Psoas muscle (tissue), 8 donors: ENCODE results near the gene C1orf21. TPM values are rescaled to one million over a fixed set of nuclear protein-coding genes. Genes with fewer than 3 reads are reported as not detected.

Experiments
- ATAC-seq, 4 donors: fragments of 200-7000 bp; cut with Tn5 transposase; one replicate each; pipeline ENCODE4 v1.9.1; 2020; ENCODE audit warnings: moderate library complexity in 3 of 4, mild to moderate bottlenecking in 2 of 4
- DNase-seq, 2 donors: peaks; one replicate each; pipeline ENCODE4 v3.0.0-alpha.2; 2020
- H3K27ac ChIP-seq: fragments of 200-600 bp; one replicate; pipeline ENCODE4 v1.8.0; 2022
- H3K27me3 ChIP-seq, 3 donors: fragments of 200-600 bp in 1 of 3; one replicate each; pipeline versions ENCODE4 v1.6.1 to v1.8.0; 2013 to 2022; ENCODE audit warnings: low read length in 2 of 3, mild to moderate bottlenecking in 2 of 3, moderate library complexity in 1 of 3; ENCODE audit not compliant: insufficient read depth in 3 of 3
- H3K36me3 ChIP-seq, 2 donors: fragments of 200-600 bp in 1 of 2; one replicate each; pipeline versions ENCODE4 v1.6.1 to v1.8.0; 2013 to 2022; ENCODE audit warnings: low read depth in 1 of 2, mild to moderate bottlenecking in 1 of 2, moderate library complexity in 1 of 2; ENCODE audit not compliant: insufficient read depth in 1 of 2
- H3K4me1 ChIP-seq: fragments of 200-600 bp; one replicate; pipeline ENCODE4 v1.8.0; 2022
- H3K4me3 ChIP-seq: fragments of 200-600 bp; one replicate; pipeline ENCODE4 v1.8.0; 2022; ENCODE audit warnings: mild to moderate bottlenecking
- H3K9me3 ChIP-seq: fragments of 200-600 bp; one replicate; pipeline ENCODE4 v1.8.0; 2022
- CTCF ChIP-seq: fragments of 200-600 bp; IDR thresholded peaks from one replicate; pipeline ENCODE4 v1.8.0; 2022; ENCODE audit warnings: antibody characterized with exemption
- WGBS, 3 donors: extraction: QIAGEN DNeasy Blood & Tissue Kit; methylation state at CpG; one replicate each; pipeline versions ENCODE4 v1.1.6 to v1.1.7; 2013; 5-methylcytosine and 5-hydroxymethylcytosine counted together
- intact Hi-C, 2 donors: fragments of 100-400 bp; cut with DNase I; formaldehyde crosslinking; loops; one replicate each; pipeline versions ENCODE4 v1.11.0 to v1.14.2; 2022
- polyA plus RNA-seq, 3 donors: library from polyadenylated mRNA; stranded (reverse); fragments of 200-250 nt; gene quantifications; one replicate each; pipeline ENCODE4 v1.2.3, GENCODE V29; 2013
- total RNA-seq, 4 donors: library from RNA; stranded (reverse); fragmentation: NEBNext Ultra II Directional in 2 of 4; extraction: Animal tissue kit (Norgen Biotek cat#: 25700) in 2 of 4; gene quantifications; one replicate each; pipeline versions ENCODE4 v1.2.1 to v1.2.4, GENCODE V29; 2021 to 2023
- donor health status: healthy with polysubstance abuse.
- donor health status: DM: no; HTN: no; CAD: no; lungs with moderate emphysema.
- donor health status: Bipolar disorder and iron deficiency.
- donor health status: healthy.
- donor health status: DM: yes; HTN: yes; CAD: no.
- donor health status: DM: no; HTN: no; CAD: no.
- donor health status: DM: no; HTN: no; CAD: no.
- donor health status: DM: yes; HTN: yes; CAD: no.

The C1orf21 gene
- total and polyA plus RNA-seq, 7 donors = 55.5 to 216 (median 171) TPM

DNA sequence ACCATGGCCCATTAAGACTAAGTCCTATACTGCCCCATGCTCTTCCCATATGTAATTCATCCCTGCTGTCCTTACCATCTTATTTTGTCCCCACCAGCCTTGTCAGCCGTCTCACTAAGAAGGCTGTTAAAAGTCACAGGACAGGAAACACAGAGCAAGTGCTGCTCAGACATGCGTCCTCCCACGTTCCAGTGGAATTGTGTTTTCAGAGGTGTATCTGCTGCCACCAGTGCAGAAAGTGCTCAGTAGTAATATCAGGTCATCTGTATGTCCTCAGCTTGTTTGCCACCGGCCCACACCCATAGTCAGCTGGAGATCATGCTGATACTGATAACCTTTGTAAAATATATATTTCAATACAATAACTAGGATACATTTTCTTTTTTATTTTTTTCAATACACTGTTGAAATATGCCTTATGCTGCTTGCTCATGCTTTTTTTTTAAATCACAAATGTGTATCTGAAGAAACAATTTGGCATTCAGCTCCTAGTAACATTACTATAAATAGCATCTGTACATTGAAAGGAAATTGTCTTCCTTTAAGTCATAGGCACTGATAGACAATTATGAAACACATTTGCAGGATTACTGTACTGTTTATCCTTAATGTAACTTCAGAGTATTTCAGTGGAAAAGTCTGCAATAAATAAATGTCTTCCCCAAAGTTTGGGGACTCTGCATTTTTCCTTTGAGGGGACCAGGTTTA is 211.0 kb downstream of the C1orf21 start:
- H3K4me3 ChIP-seq = no peak overlapping the region
- H3K4me1 ChIP-seq = no peaks in the 10 kb centered on the region
- peaks cover 3 to 53% of the 10 kb centered on the region in 2 donors for H3K36me3 ChIP-seq
- H3K27ac ChIP-seq = no peak overlapping the region
- no peak for TF ChIP-seq CTCF
- no peaks in the 10 kb centered on the region for H3K27me3 ChIP-seq
- ATAC-seq = peak in 1 of 4 donors; percentile 9
- WGBS, 3 donors = 60 to 66% (median 60%) methylated on average over 4 of the region's 4 CpGs
- intact Hi-C loops = no loop called here
- no peak for DNase-seq
- H3K9me3 ChIP-seq = no peaks in the 10 kb centered on the region

DNA sequence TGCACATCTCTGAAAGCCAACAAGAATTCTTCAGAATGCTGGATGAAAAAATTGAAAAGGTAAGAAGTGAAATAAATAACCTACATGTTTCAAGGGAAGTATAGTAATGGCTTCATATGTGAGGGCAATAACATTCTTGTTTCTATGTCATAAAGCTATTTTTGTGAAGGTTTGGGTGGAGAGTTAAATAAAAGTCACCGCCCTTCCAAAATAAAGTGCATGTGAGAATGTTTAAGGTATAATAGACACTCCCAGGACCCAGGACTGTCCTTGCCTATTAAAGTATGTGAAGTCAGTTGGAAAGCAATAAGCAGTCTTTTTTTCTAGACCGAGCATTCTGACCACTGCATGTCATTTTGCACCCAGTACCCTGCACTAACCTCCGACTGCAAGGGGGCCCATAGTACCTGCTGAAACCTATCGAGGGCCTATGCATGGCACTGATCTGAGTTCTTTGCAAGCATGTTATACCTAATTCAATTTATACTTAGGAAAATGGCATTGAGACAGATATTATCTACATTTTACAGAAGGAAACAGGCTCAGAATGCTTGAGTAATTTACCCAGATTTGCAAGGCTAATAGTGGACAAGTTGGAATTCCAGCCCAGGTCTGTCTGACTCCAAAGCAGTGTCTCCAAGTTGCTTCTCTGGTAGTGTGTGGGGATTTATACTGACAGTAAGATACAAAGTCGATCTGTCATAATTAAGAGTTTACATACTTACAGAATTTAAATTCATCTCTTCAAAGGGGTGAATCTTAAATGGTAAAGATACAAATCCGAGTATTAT is 211.8 kb downstream of the C1orf21 start:
- intact Hi-C loops = no loop called here
- H3K36me3 ChIP-seq = peaks cover 3 to 46% of the 10 kb centered on the region in 2 donors
- no peaks in the 10 kb centered on the region for H3K9me3 ChIP-seq
- TF ChIP-seq CTCF = no peak
- H3K27ac ChIP-seq = no peak overlapping the region
- ATAC-seq (no peak), DNase-seq (no peak)
- no peaks in the 10 kb centered on the region for H3K27me3 ChIP-seq
- no peaks in the 10 kb centered on the region for H3K4me1 ChIP-seq
- no peak overlapping the region for H3K4me3 ChIP-seq
- 94 to 96% (median 94%) methylated on average over 6 of the region's 6 CpGs for WGBS, 3 donors

DNA sequence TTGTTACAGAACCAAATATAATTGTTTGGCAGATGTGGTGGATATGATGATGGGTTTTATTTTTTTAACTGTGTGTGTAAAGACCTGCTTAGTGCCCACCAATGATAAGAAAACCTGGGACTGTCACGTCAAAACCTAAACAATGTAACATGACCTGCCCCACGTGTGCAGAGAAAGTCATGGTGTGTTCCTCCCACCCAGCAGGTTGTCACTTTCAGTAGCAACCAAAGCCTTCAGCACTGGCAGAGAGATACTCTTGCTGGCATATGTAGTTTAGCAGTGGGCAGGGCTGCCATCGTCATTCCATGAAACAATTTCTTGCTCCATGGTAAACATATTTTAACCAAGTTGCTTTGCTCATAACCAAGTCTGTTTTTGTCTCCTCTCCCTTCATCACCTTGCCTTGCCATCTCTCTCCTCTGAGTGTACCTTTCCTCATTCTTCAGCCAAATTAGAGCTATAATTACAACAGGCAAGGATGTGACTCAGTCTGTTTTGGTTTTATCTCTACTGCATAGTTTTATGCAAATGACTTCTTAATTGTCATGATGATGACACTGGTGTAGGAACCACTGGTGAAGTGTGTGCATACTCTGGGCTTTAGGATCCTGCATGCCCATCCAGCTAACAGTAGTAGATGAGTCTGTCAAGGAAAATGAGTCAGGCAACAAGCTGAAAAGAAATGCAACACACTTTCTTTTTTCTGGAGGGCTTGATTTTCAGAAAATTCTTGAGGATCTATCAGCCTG is 217.5 kb downstream of the C1orf21 start:
- ATAC-seq = no peak

GRCh38 chr1:184605941-184606340 is 219.1 kb downstream of the C1orf21 start:
- ATAC-seq = peak in 1 of 4 donors; percentile 28
- Histone ChIP-seq H3K9me3 (no peaks in the 10 kb centered on the region), H3K4me3 (no peak overlapping the region), H3K4me1 (no peaks in the 10 kb centered on the region), H3K27me3 (no peaks in the 10 kb centered on the region), H3K36me3 (peaks cover 0 to 34% of the 10 kb centered on the region in 2 donors), H3K27ac (no peak overlapping the region)
- TF ChIP-seq CTCF = no peak
- intact Hi-C loops = no loop called here
- DNase-seq = no peak
- 95 to 98% (median 95%) methylated on average over 4 of the region's 4 CpGs for WGBS, 3 donors

More for the DNA sequence above, 217.5 kb downstream of the C1orf21 start:
- no peaks in the 10 kb centered on the region for H3K27me3 ChIP-seq
- intact Hi-C loops = no loop called here
- peaks cover 0 to 49% of the 10 kb centered on the region in 2 donors for H3K36me3 ChIP-seq
- no peak for TF ChIP-seq CTCF
- no peak for DNase-seq
- H3K4me3 ChIP-seq = no peak overlapping the region
- no peaks in the 10 kb centered on the region for H3K9me3 ChIP-seq
- 56 to 67% (median 60%) methylated on average over 3 of the region's 3 CpGs for WGBS, 3 donors
- no peak overlapping the region for H3K27ac ChIP-seq
- H3K4me1 ChIP-seq = no peaks in the 10 kb centered on the region
